ENCODE results near the gene AKAP1. TPM values are rescaled to one million over a fixed set of nuclear protein-coding genes. Genes with fewer than 3 reads are reported as not detected.

AKAP1 gene
- total RNA-seq, 1 experiment from 2014 or later = 73.1 TPM

- no peaks in the 10 kb centered on the region for H3K9me3 ChIP-seq (ENCODE audit: low read length)
- no peak overlapping the region for H3K27ac ChIP-seq (ENCODE audit: low read length)
- no peaks in the 10 kb centered on the region for H3K9me2 ChIP-seq (replicated peaks; ENCODE audit: low read length)
- H3K36me3 ChIP-seq (ENCODE audit: low read depth, low read length) = no peaks in the 10 kb centered on the region
- POLR2A ChIA-PET (ENCODE audit: unreplicated experiment) = no interaction called here
- intact Hi-C loops (cut with micrococcal nuclease) = no loop called here
- CTCF ChIA-PET = no interaction called here
- H3K27me3 ChIP-seq (ENCODE audit: low read length) = peaks cover 1% of the 10 kb centered on the region; the same call in 1 of the 2 replicates
- no peak overlapping the region for H3K4me2 ChIP-seq (ENCODE audit: low read length)
- DNase-seq = no peak
- TF ChIP-seq, protein P1, sequence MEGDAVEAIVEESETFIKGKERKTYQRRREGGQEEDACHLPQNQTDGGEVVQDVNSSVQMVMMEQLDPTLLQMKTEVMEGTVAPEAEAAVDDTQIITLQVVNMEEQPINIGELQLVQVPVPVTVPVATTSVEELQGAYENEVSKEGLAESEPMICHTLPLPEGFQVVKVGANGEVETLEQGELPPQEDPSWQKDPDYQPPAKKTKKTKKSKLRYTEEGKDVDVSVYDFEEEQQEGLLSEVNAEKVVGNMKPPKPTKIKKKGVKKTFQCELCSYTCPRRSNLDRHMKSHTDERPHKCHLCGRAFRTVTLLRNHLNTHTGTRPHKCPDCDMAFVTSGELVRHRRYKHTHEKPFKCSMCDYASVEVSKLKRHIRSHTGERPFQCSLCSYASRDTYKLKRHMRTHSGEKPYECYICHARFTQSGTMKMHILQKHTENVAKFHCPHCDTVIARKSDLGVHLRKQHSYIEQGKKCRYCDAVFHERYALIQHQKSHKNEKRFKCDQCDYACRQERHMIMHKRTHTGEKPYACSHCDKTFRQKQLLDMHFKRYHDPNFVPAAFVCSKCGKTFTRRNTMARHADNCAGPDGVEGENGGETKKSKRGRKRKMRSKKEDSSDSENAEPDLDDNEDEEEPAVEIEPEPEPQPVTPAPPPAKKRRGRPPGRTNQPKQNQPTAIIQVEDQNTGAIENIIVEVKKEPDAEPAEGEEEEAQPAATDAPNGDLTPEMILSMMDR (conservative IDR thresholded peaks at IDR 0.05; ENCODE audit: low read depth, low read length) = no peak
- no TSS peak for BruUV-seq (replicated peaks)
- no peak overlapping the region for H3K9ac ChIP-seq (ENCODE audit: low read length)
- H4K20me1 ChIP-seq (ENCODE audit: low read length) = no peaks in the 10 kb centered on the region
- no peaks in the 10 kb centered on the region for H3K4me1 ChIP-seq (ENCODE audit: insufficient read depth, low read length)
- H3F3A ChIP-seq (ENCODE audit: low read length, unreplicated experiment) = no peaks in the 10 kb centered on the region
- H3K79me2 ChIP-seq (ENCODE audit: low read length) = no peaks in the 10 kb centered on the region
- no peak overlapping the region for H2AFZ ChIP-seq (ENCODE audit: low read length)
- H3K4me3 ChIP-seq (ENCODE audit: low read length) = no peak overlapping the region
- ATAC-seq = no peak
Measured at GRCh38 chr17:57143361-57143760, 58.3 kb downstream of the AKAP1 start.

- DNase-seq (no peak), ATAC-seq (no peak)
- no TSS peak for BruUV-seq (replicated peaks)
- Histone ChIP-seq H3K79me2 (ENCODE audit: low read length) (no peaks in the 10 kb centered on the region), H3F3A (ENCODE audit: low read length, unreplicated experiment) (no peaks in the 10 kb centered on the region), H3K4me1 (ENCODE audit: insufficient read depth, low read length) (no peaks in the 10 kb centered on the region), H3K36me3 (ENCODE audit: low read depth, low read length) (no peaks in the 10 kb centered on the region), H3K9me2 (replicated peaks; ENCODE audit: low read length) (no peaks in the 10 kb centered on the region), H3K9me3 (ENCODE audit: low read length) (no peaks in the 10 kb centered on the region), H3K27me3 (ENCODE audit: low read length) (peaks cover 7% of the 10 kb centered on the region; the same call in 1 of the 2 replicates), H3K4me2 (ENCODE audit: low read length) (no peak overlapping the region), H3K4me3 (ENCODE audit: low read length) (no peak overlapping the region), H3K27ac (ENCODE audit: low read length) (no peak overlapping the region), H2AFZ (ENCODE audit: low read length) (no peak overlapping the region), H3K9ac (ENCODE audit: low read length) (no peak overlapping the region), H4K20me1 (ENCODE audit: low read length) (no peaks in the 10 kb centered on the region)
- TF ChIP-seq EZH2phosphoT487 (IDR thresholded peaks at IDR 0.05; ENCODE audit: borderline replicate concordance, low read length) = no peak
- TF ChIP-seq, protein P1 (conservative IDR thresholded peaks at IDR 0.05; ENCODE audit: low read depth, low read length) = no peak
- no peak for TF ChIP-seq EZH2 (IDR thresholded peaks at IDR 0.05; ENCODE audit: low read length, unreplicated experiment)
- intact Hi-C loops (cut with micrococcal nuclease) = no loop called here
- POLR2A ChIA-PET (ENCODE audit: unreplicated experiment) = no interaction called here
- CTCF ChIA-PET = no interaction called here
Measured at GRCh38 chr17:57143919-57144318, 58.9 kb downstream of the AKAP1 start.

DNA sequence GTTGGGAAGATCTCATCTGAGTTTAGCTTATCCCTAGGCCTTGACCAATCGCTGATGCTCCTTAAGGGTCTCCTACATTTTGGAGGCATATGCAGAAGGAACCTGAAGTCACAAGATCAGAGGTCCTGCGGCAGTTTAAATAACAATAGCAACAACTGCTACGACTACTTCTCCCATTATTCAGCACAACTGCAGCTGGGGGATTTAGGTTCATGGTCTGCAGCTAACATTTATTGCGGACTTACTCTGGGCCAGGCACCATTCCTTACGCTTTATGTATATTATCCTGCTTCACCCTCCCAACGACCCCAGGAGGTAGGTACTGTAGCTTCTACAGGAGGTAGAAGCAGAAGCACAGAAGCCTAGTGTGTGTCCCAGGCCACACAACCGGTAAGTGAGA is 59.5 kb downstream of the AKAP1 start:
- ChIA-PET POLR2A (ENCODE audit: unreplicated experiment) (no interaction called here), CTCF (no interaction called here)
- H3K9me3 ChIP-seq (ENCODE audit: low read length) = no peaks in the 10 kb centered on the region
- no peaks in the 10 kb centered on the region for H3K79me2 ChIP-seq (ENCODE audit: low read length)
- no peak overlapping the region for H3K4me3 ChIP-seq (ENCODE audit: low read length)
- no peaks in the 10 kb centered on the region for H4K20me1 ChIP-seq (ENCODE audit: low read length)
- peaks cover 14% of the 10 kb centered on the region; the same call in 1 of the 2 replicates for H3K27me3 ChIP-seq (ENCODE audit: low read length)
- H3K4me1 ChIP-seq (ENCODE audit: insufficient read depth, low read length) = no peaks in the 10 kb centered on the region
- H2AFZ ChIP-seq (ENCODE audit: low read length) = no peak overlapping the region
- no TSS peak for BruUV-seq (replicated peaks)
- intact Hi-C loops (cut with micrococcal nuclease) = no loop called here
- no peak for ATAC-seq
- H3K27ac ChIP-seq (ENCODE audit: low read length) = no peak overlapping the region
- no peaks in the 10 kb centered on the region for H3F3A ChIP-seq (ENCODE audit: low read length, unreplicated experiment)
- no peak overlapping the region for H3K4me2 ChIP-seq (ENCODE audit: low read length)
- H3K9me2 ChIP-seq (replicated peaks; ENCODE audit: low read length) = no peaks in the 10 kb centered on the region
- DNase-seq = no peak
- H3K36me3 ChIP-seq (ENCODE audit: low read depth, low read length) = no peaks in the 10 kb centered on the region
- TF ChIP-seq EZH2 (IDR thresholded peaks at IDR 0.05; ENCODE audit: low read length, unreplicated experiment) = no peak
- TF ChIP-seq, protein P1 (conservative IDR thresholded peaks at IDR 0.05; ENCODE audit: low read depth, low read length) = no peak
- TF ChIP-seq EZH2phosphoT487 (IDR thresholded peaks at IDR 0.05; ENCODE audit: borderline replicate concordance, low read length) = no peak
- no peak overlapping the region for H3K9ac ChIP-seq (ENCODE audit: low read length)
